AG04450 (cell line): ENCODE data around the gene CDX1. TPM values are rescaled to one million over a fixed set of nuclear protein-coding genes. Genes with fewer than 3 reads are reported as not detected.

ENCODE experiments used
- CTCF ChIA-PET: fragments of 300-600, 350-600 bp; formaldehyde crosslinking; extraction: SDS; loops from one replicate; lab custom pipeline; 2022; ENCODE audit warnings: antibody characterized with exemption, inconsistent platforms; lab: Charles Lee
- POLR2A ChIA-PET: fragments of 350-600 bp; formaldehyde crosslinking; extraction: SDS; loops from one replicate; lab custom pipeline; 2021; ENCODE audit warnings: antibody characterized with exemption, inconsistent platforms; lab: Yijun Ruan, JAX
- DNase-seq: peaks from one replicate; pipeline ENCODE4 v3.0.0-alpha.2; 2011; ENCODE audit warnings: low read depth, low spot score
- H3K27ac ChIP-seq: one replicate; pipeline ENCODE4 v1.5.1; 2012; ENCODE audit warnings: low read depth, low read length, control low read depth
- H3K27me3 ChIP-seq: one replicate; pipeline ENCODE4 v1.6.0; 2012; ENCODE audit warnings: low read length; ENCODE audit not compliant: control insufficient read depth, insufficient read depth
- H3K4me3 ChIP-seq: 2 replicates; pipeline ENCODE4 v1.5.1; 2011; ENCODE audit warnings: mild to moderate bottlenecking, low read depth, low read length, control low read depth
- H3K9me3 ChIP-seq: 2 replicates; pipeline ENCODE4 v1.5.1; 2012; ENCODE audit warnings: low read length; ENCODE audit not compliant: control insufficient read depth, insufficient read depth
- polyA plus RNA-seq: library from polyadenylated mRNA; depleted of rRNA; stranded (reverse); fragments of >200 nt; gene quantifications from 2 replicates; pipeline ENCODE4 v1.2.3, GENCODE V29; 2011
- TF ChIP-seq, protein P1 (sequence below): IDR thresholded peaks from 2 replicates; pipeline ENCODE4 v1.5.1; 2011; ENCODE audit warnings: low read depth, low read length, control low read depth, inconsistent platforms

Gene CDX1
- polyA plus RNA-seq, 1 experiment, result 0.30 TPM

DNA sequence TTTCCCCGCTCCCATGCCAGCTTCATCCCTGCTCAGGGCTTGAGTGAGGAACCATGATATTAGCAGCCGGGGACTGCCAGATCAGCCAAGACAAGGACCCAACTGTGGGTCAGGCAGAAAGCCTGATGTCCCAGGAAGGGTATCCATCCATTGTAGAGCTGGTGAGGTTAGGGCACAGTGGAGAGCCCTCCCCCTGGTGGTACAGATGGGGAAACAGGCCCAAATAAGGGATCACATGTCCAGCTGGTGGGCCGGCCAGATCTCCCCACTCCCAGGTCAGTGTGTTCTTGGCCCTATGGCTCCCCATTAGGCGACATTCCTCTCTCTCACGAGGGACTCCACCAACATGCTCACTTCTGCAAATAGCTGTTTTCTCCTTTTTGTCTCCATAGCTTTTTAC lies 9.0 kb downstream of the CDX1 start:
- DNase-seq, result no peak
- TF ChIP-seq, protein P1, sequence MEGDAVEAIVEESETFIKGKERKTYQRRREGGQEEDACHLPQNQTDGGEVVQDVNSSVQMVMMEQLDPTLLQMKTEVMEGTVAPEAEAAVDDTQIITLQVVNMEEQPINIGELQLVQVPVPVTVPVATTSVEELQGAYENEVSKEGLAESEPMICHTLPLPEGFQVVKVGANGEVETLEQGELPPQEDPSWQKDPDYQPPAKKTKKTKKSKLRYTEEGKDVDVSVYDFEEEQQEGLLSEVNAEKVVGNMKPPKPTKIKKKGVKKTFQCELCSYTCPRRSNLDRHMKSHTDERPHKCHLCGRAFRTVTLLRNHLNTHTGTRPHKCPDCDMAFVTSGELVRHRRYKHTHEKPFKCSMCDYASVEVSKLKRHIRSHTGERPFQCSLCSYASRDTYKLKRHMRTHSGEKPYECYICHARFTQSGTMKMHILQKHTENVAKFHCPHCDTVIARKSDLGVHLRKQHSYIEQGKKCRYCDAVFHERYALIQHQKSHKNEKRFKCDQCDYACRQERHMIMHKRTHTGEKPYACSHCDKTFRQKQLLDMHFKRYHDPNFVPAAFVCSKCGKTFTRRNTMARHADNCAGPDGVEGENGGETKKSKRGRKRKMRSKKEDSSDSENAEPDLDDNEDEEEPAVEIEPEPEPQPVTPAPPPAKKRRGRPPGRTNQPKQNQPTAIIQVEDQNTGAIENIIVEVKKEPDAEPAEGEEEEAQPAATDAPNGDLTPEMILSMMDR, result peak; percentile 58
- H3K4me3 ChIP-seq, result no peak overlapping the region
- ChIA-PET CTCF (interaction anchor here (0.6 to 3.4 kb wide), 10 partner anchors 11 to 261 kb away, joined by 3 to 17 read pairs (median 3); partner anchors contain the start of gene SLC6A7), POLR2A (no interaction called here)
- H3K27me3 ChIP-seq, result peaks cover 7% of the 10 kb centered on the region
- no peak overlapping the region for H3K27ac ChIP-seq
- no peaks in the 10 kb centered on the region; the same call in 1 of the 2 replicates for H3K9me3 ChIP-seq

DNA sequence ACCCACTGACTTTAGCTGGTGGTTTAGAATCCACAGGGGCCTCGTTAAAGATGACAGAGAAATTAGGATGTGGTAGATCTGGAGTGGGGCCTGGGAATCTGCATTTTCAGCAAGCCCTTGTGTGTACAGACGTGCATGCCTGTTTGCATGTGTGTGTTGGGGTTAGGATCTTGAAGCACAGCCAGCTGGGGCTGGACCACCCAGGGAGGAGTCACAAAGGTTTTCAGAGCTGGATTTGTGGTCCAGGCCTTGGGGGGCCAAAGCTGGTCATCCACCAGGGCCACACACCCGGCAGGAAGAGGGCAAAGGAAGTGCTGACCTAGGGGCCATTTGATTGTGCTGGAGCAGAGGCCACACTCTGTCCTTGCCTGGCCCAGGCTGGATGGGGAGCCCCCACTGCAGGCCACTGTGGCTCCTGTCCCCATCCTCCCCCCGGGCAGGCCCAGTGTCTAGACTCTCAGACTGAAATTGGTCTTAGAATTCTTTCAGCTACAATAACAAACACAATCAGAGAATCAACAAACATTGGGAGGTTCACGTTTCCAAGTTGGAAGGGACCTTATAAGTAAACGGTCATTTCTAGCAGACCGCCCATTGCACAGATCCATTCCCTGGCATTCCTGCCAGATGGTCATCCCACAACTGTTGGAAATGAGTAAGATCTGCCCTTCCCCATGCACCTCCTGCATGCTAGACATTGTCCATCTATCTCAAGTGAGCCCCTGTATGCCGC lies 10.3 kb downstream of the CDX1 start:
- CTCF ChIA-PET, result interaction anchor here (0.6 to 3.4 kb wide), 7 partner anchors 13 to 260 kb away, joined by 3 to 17 read pairs (median 4); partner anchors contain the start of gene SLC6A7
- H3K27me3 ChIP-seq, result peaks cover 10% of the 10 kb centered on the region
- TF ChIP-seq, protein P1, result no peak
- no peak overlapping the region for H3K4me3 ChIP-seq
- DNase-seq, result peak; percentile 38
- no peak overlapping the region for H3K27ac ChIP-seq
- POLR2A ChIA-PET, result interaction anchor here (0.6 to 1.3 kb wide), 2 partner anchors 18 to 37 kb away, joined by 3 to 4 read pairs; no protein-coding TSS in a partner anchor
- no peaks in the 10 kb centered on the region; the same call in 1 of the 2 replicates for H3K9me3 ChIP-seq

DNA sequence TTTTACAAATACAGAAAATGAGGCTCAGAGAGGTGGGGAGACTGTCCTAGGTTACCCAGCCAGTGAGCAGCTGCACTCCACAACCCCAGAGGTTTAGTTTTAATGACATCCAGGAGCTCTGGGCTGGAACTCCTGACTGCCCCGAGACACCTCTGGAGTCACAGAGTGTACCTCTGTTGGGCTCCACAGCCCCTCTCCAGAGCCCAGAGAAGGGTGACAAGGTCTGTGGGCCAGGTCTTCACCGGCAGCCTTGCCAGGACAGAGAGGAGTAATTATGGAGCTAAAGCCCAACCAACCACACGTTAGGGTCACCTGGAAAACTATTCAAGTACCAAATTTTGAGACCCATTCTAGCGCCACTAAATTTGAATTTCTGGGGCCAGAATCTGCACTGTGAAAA lies 11.1 kb downstream of the CDX1 start:
- H3K27ac ChIP-seq, result no peak overlapping the region
- CTCF ChIA-PET, result interaction anchor here (3.4 kb wide), 1 partner anchor 15 kb away, joined by 17 read pairs; no protein-coding TSS in a partner anchor
- peaks cover 13% of the 10 kb centered on the region for H3K27me3 ChIP-seq
- POLR2A ChIA-PET, result no interaction called here
- no peak for DNase-seq
- TF ChIP-seq, protein P1, result no peak
- H3K4me3 ChIP-seq, result no peak overlapping the region
- H3K9me3 ChIP-seq, result no peaks in the 10 kb centered on the region; the same call in 1 of the 2 replicates

DNA sequence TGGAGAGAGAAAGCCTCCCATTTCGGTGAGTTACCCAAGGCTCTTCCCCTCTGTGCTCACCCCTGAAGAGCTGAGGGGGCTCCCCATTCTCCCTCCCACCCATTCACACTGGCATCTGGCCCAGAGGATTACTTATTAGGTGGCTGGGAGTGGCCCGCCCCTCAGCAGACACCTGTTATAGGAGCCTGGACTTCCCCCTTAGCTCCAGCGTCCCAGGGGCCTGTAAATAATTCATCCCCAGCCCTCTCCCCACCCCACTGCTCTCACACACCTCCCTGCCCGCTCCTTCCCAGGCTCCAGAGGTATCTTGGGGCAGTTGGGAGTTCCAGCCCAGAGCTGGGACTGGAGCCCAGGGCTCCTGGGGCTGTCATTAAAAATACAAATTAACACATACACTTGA lies 11.7 kb downstream of the CDX1 start:
- Histone ChIP-seq H3K4me3 (no peak overlapping the region), H3K27me3 (peaks cover 14% of the 10 kb centered on the region), H3K9me3 (no peaks in the 10 kb centered on the region; the same call in 1 of the 2 replicates), H3K27ac (no peak overlapping the region)
- TF ChIP-seq, protein P1, result no peak
- POLR2A ChIA-PET, result no interaction called here
- DNase-seq, result no peak
- CTCF ChIA-PET, result interaction anchor here (3.4 kb wide), 1 partner anchor 15 kb away, joined by 17 read pairs; no protein-coding TSS in a partner anchor

DNA sequence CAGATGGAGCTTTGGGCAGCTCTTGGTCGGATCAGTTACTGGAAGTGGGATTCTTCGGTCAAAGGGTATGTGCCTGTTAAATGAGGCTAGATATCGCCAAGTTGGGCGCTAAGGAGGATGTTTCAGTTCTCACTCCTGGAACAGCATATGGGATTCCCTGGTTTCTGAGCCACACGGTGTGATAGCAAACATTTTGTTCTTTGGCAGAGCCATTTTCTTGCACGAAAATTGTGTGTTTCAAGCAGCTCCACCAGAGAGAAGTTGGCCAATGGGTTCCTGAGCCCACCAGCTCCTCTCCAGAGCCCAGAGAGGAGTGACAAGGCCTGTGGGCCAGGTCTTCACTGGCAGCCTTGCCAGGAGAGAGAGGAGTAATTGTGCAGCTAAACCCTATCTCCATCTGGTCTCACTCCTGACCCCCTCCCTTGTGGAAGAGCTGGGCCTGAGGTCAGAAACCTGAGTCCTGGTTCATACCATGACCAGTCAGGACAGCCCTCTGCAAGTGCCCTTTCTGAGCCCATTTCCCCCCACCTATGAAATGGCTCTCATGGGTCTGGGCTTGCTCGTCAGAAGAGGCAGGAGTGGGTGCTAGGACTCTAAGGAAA lies 12.5 kb downstream of the CDX1 start:
- ChIA-PET CTCF (interaction anchor here (3.4 kb wide), 1 partner anchor 16 kb away, joined by 17 read pairs; no protein-coding TSS in a partner anchor), POLR2A (no interaction called here)
- Histone ChIP-seq H3K27ac (no peak overlapping the region), H3K4me3 (no peak overlapping the region), H3K27me3 (peaks cover 22% of the 10 kb centered on the region), H3K9me3 (no peaks in the 10 kb centered on the region; the same call in 1 of the 2 replicates)
- TF ChIP-seq, protein P1, result no peak
- no peak for DNase-seq
